Mucosa of rectum (tissue), 2 donors: ENCODE results near the gene MEX3A.

Experiments used
- H3K27ac ChIP-seq, 2 donors: one replicate each; pipeline ENCODE4 v1.7.0; 2013; ENCODE audit warnings: inconsistent platforms in 2 of 2, low read depth in 2 of 2, low read length in 2 of 2
- H3K27me3 ChIP-seq, 2 donors: one replicate each; pipeline ENCODE4 v1.7.0; 2013; ENCODE audit warnings: low read length in 2 of 2; ENCODE audit not compliant: control insufficient read depth in 2 of 2, insufficient read depth in 2 of 2
- H3K36me3 ChIP-seq, 2 donors: one replicate each; pipeline ENCODE4 v1.7.0; 2013; ENCODE audit warnings: low read length in 2 of 2; ENCODE audit not compliant: control insufficient read depth in 2 of 2, insufficient read depth in 2 of 2
- H3K4me1 ChIP-seq, 2 donors: one replicate each; pipeline ENCODE4 v1.7.0; 2013; ENCODE audit warnings: low read length in 2 of 2, mild to moderate bottlenecking in 1 of 2; ENCODE audit not compliant: control insufficient read depth in 2 of 2, insufficient read depth in 2 of 2
- H3K4me3 ChIP-seq, 2 donors: one replicate each; pipeline ENCODE4 v1.7.0; 2013; ENCODE audit warnings: low read length in 2 of 2
- H3K9ac ChIP-seq, 2 donors: one replicate each; pipeline ENCODE4 v1.7.0; 2013; ENCODE audit warnings: low read length in 2 of 2, low read depth in 1 of 2, mild to moderate bottlenecking in 1 of 2
- H3K9me3 ChIP-seq, 2 donors: one replicate each; pipeline ENCODE4 v1.7.0; 2013; ENCODE audit warnings: low read length in 2 of 2; ENCODE audit not compliant: control insufficient read depth in 2 of 2
- donor health status: healthy.
- donor health status: Normal muscosa, but diverticular disease.

MEX3A gene

GRCh38 chr1:156079762-156080161, 2.5 kb downstream of the MEX3A start:
- no peaks in the 10 kb centered on the region for H3K9me3 ChIP-seq
- H3K27me3 ChIP-seq = no peaks in the 10 kb centered on the region
- H3K4me3 ChIP-seq = no peak overlapping the region
- peaks cover 0 to 2% of the 10 kb centered on the region in 2 donors for H3K36me3 ChIP-seq
- no peak overlapping the region for H3K9ac ChIP-seq
- H3K27ac ChIP-seq = no peak overlapping the region
- H3K4me1 ChIP-seq = peaks cover 3 to 4% of the 10 kb centered on the region in 2 donors

- Histone ChIP-seq H3K36me3 (peaks cover 0 to 2% of the 10 kb centered on the region in 2 donors), H3K9me3 (no peaks in the 10 kb centered on the region), H3K4me1 (peaks cover 3 to 4% of the 10 kb centered on the region in 2 donors), H3K27me3 (no peaks in the 10 kb centered on the region), H3K4me3 (no peak overlapping the region), H3K27ac (no peak overlapping the region), H3K9ac (no peak overlapping the region)
These were observed 3.5 kb downstream of the MEX3A start for GRCh38 chr1:156078728-156079127.

DNA sequence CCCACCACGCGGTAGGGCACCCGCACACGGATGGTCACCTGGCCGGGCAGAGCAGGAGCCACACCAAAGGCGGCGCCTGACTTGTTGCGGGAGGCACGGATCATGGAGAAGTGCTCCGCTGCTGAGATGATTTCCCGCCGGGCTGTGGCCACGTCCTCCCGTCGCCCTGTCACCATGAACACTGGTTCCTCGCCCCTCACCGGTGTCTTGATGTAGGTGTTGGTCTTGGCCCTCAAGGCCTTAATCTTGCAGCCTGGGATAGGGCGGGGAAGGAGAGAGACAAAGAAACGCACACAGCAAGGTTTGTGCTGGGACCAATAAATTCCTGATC, 4.9 kb downstream of the MEX3A start:
- H3K9me3 ChIP-seq = no peaks in the 10 kb centered on the region
- no peaks in the 10 kb centered on the region for H3K4me1 ChIP-seq
- H3K4me3 ChIP-seq = no peak overlapping the region
- H3K9ac ChIP-seq = no peak overlapping the region
- H3K27ac ChIP-seq = no peak overlapping the region
- no peaks in the 10 kb centered on the region for H3K27me3 ChIP-seq
- peaks cover 7 to 9% of the 10 kb centered on the region in 2 donors for H3K36me3 ChIP-seq

- H3K4me3 ChIP-seq = peak overlapping the region; percentile 52 to 61
- peaks cover 7 to 11% of the 10 kb centered on the region in 2 donors for H3K36me3 ChIP-seq
- H3K27ac ChIP-seq = peak overlapping the region in 1 of 2 donors; percentile 9
- H3K9me3 ChIP-seq = no peaks in the 10 kb centered on the region
- peak overlapping the region in 1 of 2 donors; percentile 39 for H3K9ac ChIP-seq
- no peaks in the 10 kb centered on the region for H3K27me3 ChIP-seq
- no peaks in the 10 kb centered on the region for H3K4me1 ChIP-seq
These were observed 5.4 kb downstream of the MEX3A start for GRCh38 chr1:156076609-156077429.

DNA sequence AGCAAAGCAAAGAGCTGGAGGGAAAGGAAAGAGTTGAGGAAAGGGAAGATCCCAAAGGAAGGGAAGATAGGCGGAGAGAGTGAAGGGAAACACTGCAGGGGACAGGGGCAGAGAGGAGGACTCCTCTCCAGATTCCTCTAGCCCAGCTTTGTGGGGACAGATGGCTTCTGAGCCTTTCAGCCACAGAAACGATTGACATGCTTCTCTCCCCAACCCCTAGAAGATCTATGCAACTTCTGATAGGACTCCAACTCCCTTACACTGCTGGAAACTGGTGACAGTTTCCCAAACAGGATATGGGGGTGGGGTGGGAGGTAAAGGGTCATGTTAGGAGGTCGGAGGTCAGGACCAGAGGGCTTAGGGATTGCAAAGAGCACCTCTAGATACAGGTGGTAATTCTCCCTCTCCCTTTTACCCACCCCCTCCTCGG, 6.5 kb downstream of the MEX3A start:
- no peak overlapping the region for H3K27ac ChIP-seq
- no peaks in the 10 kb centered on the region for H3K4me1 ChIP-seq
- H3K27me3 ChIP-seq = no peaks in the 10 kb centered on the region
- no peaks in the 10 kb centered on the region for H3K9me3 ChIP-seq
- peak overlapping the region in 1 of 2 donors; percentile 61 for H3K4me3 ChIP-seq
- peak overlapping the region in 1 of 2 donors; percentile 14 for H3K9ac ChIP-seq
- H3K36me3 ChIP-seq = peaks cover 8 to 17% of the 10 kb centered on the region in 2 donors

DNA sequence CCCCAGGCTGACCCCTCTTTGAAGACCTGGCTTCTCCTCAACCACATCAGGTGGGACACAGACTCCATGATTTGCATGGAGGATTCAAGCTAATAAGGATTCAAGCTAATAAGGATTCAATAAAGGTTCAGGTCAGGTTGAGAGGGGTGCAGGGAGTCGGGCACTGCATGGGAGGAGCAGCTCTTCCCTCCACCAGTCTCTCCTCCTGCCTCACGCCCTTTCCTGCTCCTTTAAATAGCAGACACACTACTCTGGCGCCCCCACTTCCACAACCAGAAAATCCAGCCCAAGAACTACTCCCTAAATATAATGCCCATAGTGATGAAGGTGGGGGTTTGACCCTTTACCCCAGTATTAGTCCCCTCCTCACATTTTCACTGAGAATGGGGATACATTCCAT, 7.1 kb downstream of the MEX3A start:
- Histone ChIP-seq H3K27me3 (no peaks in the 10 kb centered on the region), H3K27ac (no peak overlapping the region), H3K9me3 (no peaks in the 10 kb centered on the region), H3K36me3 (peaks cover 14 to 17% of the 10 kb centered on the region in 2 donors), H3K4me1 (no peaks in the 10 kb centered on the region), H3K9ac (no peak overlapping the region), H3K4me3 (no peak overlapping the region)

GRCh38 chr1:156074661-156075060, 7.6 kb downstream of the MEX3A start:
- H3K36me3 ChIP-seq = peaks cover 19 to 21% of the 10 kb centered on the region in 2 donors
- H3K27ac ChIP-seq = no peak overlapping the region
- no peak overlapping the region for H3K9ac ChIP-seq
- no peaks in the 10 kb centered on the region for H3K4me1 ChIP-seq
- no peaks in the 10 kb centered on the region for H3K9me3 ChIP-seq
- no peak overlapping the region for H3K4me3 ChIP-seq
- H3K27me3 ChIP-seq = no peaks in the 10 kb centered on the region

- Histone ChIP-seq H3K9ac (no peak overlapping the region), H3K27me3 (no peaks in the 10 kb centered on the region), H3K9me3 (no peaks in the 10 kb centered on the region), H3K36me3 (peaks cover 20 to 25% of the 10 kb centered on the region in 2 donors), H3K4me1 (no peaks in the 10 kb centered on the region), H3K27ac (no peak overlapping the region), H3K4me3 (no peak overlapping the region)
These were observed 8.5 kb downstream of the MEX3A start for GRCh38 chr1:156073740-156074139.

DNA sequence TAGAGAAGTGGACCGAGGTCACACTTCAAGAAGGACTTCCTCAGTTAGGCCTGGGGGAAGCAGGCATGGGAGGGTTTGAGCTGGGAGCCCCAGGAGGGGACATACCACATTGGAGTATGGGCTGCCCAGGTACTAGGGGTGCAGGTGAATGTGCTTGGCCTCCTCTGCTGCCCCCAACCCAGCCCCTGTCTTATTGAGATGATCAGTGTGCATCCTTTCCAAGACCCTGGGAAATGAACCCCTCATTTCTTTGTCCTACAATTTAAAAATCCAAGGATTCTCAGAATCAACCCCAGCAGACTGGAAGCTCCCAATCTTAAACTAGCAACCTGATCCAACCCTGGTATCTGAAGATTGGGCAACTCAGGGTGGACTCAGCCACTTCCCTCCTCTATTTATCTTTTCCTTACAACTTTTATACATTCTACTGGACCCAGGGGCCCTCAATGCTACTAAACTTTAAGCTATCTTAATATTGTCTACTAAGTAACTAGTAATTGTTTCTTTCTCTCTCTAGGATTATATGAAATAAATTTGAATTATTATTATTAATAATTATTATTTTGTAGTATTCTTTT, 9.1 kb downstream of the MEX3A start:
- no peak overlapping the region for H3K4me3 ChIP-seq
- no peak overlapping the region for H3K9ac ChIP-seq
- no peaks in the 10 kb centered on the region for H3K9me3 ChIP-seq
- H3K27me3 ChIP-seq = no peaks in the 10 kb centered on the region
- peaks cover 21 to 28% of the 10 kb centered on the region in 2 donors for H3K36me3 ChIP-seq
- H3K27ac ChIP-seq = no peak overlapping the region
- H3K4me1 ChIP-seq = no peaks in the 10 kb centered on the region

DNA sequence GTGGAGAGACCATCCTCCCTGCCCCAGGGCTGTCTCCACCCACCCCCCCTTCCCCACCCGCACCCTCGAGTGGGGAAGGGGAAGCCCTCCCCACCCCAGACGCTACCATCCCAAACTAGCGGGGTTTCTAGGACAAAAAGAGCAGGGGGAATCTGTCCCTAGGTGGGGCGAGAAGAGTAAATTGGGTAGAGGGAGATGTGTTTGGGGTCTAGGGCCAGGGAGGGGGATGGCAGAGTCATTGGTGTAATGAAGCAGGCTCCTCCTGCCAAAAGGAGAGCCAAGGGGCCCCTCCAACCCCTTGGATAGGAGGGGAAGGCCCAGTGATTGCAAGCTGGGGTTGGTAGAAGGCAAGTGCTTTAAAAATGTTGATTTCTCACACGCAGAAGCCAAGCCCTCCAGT, 10.0 kb downstream of the MEX3A start:
- Histone ChIP-seq H3K27ac (no peak overlapping the region), H3K9me3 (no peaks in the 10 kb centered on the region), H3K9ac (no peak overlapping the region), H3K36me3 (peaks cover 26 to 34% of the 10 kb centered on the region in 2 donors), H3K27me3 (no peaks in the 10 kb centered on the region), H3K4me1 (no peaks in the 10 kb centered on the region), H3K4me3 (no peak overlapping the region)
